ENCODE results near the gene LMAN1. TPM values are rescaled to one million over a fixed set of nuclear protein-coding genes. Genes with fewer than 3 reads are reported as not detected.

The LMAN1 gene
- total RNA-seq, 1 experiment from 2014 or later, result 73.7 TPM

- TF ChIP-seq REST (IDR thresholded peaks at IDR 0.05; ENCODE audit: low read depth), result no peak
Observed at GRCh38 chr18:59380706-59381105, 21.6 kb upstream of the LMAN1 start (continued).

GRCh38 chr18:59379772-59380522 is 20.9 kb upstream of the LMAN1 start:
- RAD21 ChIA-PET (ENCODE audit: low non-redundant PET in 1 of 2, low total read pairs in 2 of 2, uncharacterized antibody in 2 of 2, unreplicated experiment in 2 of 2), result no interaction called here
- POLR2A ChIA-PET, result no interaction called here
- no peak overlapping the region for H3K9ac ChIP-seq (ENCODE audit: low read length)
- no peaks in the 10 kb centered on the region for H3K79me2 ChIP-seq (ENCODE audit: insufficient read depth, low read length)
- DNase-seq (ENCODE audit: low read depth, low spot score), result no peak
- no peaks in the 10 kb centered on the region for H3K36me3 ChIP-seq (ENCODE audit: control insufficient read depth in 1 of 2, insufficient read depth in 2 of 2, low read length in 2 of 2)
- no peaks in the 10 kb centered on the region for H3K9me3 ChIP-seq (ENCODE audit: control insufficient read depth in 1 of 2, insufficient read depth in 1 of 2, low read depth in 1 of 2, low read length in 2 of 2)
- TF ChIP-seq EGR1 (IDR thresholded peaks at IDR 0.05; ENCODE audit: low read depth) (no peak), REST (IDR thresholded peaks at IDR 0.05; ENCODE audit: low read depth) (no peak), JUND (IDR thresholded peaks at IDR 0.05) (no peak), ZNF274 (IDR thresholded peaks at IDR 0.05; ENCODE audit: low read depth, low read length) (no peak), ATF3 (IDR thresholded peaks at IDR 0.05) (no peak), POLR2A (IDR thresholded peaks at IDR 0.05; ENCODE audit: borderline replicate concordance, extremely low read depth, insufficient read depth, insufficient read length) (no peak)
- intact Hi-C loops (cut with micrococcal nuclease), result no loop called here
- no TSS peak for BruUV-seq (replicated peaks)
- H3K27me3 ChIP-seq (ENCODE audit: insufficient read depth, low read length), result 0 out of 2 replicates have a peak, but pooled peaks cover 16% of the 10 kb centered on the region
- no peak overlapping the region for H2AFZ ChIP-seq (ENCODE audit: low read depth, low read length, poor library complexity, severe bottlenecking)
- no peak for ATAC-seq
- H3K4me1 ChIP-seq (ENCODE audit: control insufficient read depth in 1 of 2, insufficient read depth in 2 of 2, low read length in 2 of 2), result no peaks in the 10 kb centered on the region
- no peaks in the 10 kb centered on the region for H3K9me2 ChIP-seq (ENCODE audit: insufficient read depth)
- H3K27ac ChIP-seq (ENCODE audit: low read depth, low read length), result no peak overlapping the region
- H4K20me1 ChIP-seq (ENCODE audit: insufficient read depth), result no peaks in the 10 kb centered on the region
- CTCF ChIA-PET, result no interaction called here
- H3K4me3 ChIP-seq (replicated peaks in 1 of 2; ENCODE audit: low read depth in 1 of 2, low read length in 2 of 2), result no peak overlapping the region
- H3K4me2 ChIP-seq (ENCODE audit: low read length), result no peak overlapping the region

Measured in HCT116 (cell line).